Left ventricle myocardium inferior (tissue), 1 donor: ENCODE results near the gene CDIP1. TPM values are rescaled to one million over a fixed set of nuclear protein-coding genes. Genes with fewer than 3 reads are reported as not detected.

ENCODE experiments used
- DNase-seq: peaks from one replicate; pipeline ENCODE4 v3.0.0-alpha.2; 2020
- H3K27ac ChIP-seq: fragments of 200-600 bp; replicated peaks from 2 replicates; pipeline ENCODE4 v1.8.0; 2021
- H3K27me3 ChIP-seq: fragments of 200-600 bp; 2 replicates; pipeline ENCODE4 v1.8.0; 2021; ENCODE audit warnings: low read depth
- H3K36me3 ChIP-seq: fragments of 200-600 bp; 2 replicates; pipeline ENCODE4 v1.8.0; 2021
- H3K4me1 ChIP-seq: fragments of 200-600 bp; 2 replicates; pipeline ENCODE4 v1.8.0; 2021
- H3K4me3 ChIP-seq: fragments of 200-600 bp; 2 replicates; pipeline ENCODE4 v1.8.0; 2021; ENCODE audit warnings: mild to moderate bottlenecking, moderate library complexity
- H3K9me3 ChIP-seq: fragments of 200-600 bp; replicated peaks from 2 replicates; pipeline ENCODE4 v1.8.0; 2021
- CTCF ChIP-seq: fragments of 200-600 bp; IDR thresholded peaks from 2 replicates; pipeline ENCODE4 v1.8.0; 2021; ENCODE audit warnings: antibody characterized with exemption, mild to moderate bottlenecking, borderline replicate concordance
- intact Hi-C: fragments of 100-400 bp; cut with micrococcal nuclease; formaldehyde crosslinking; loops from one replicate; pipeline ENCODE4 v1.11.0; 2022
- total RNA-seq: library from RNA; stranded (reverse); fragmentation: NEBNext Ultra II Directional; extraction: Animal tissue kit (Norgen Biotek cat#: 25700); gene quantifications from one replicate; pipeline ENCODE4 v1.2.1, GENCODE V29; 2021
- donor health status: DM: no; HTN: yes; CAD: no; lungs with severe emphysema.

The CDIP1 gene
- total RNA-seq, 1 donor from 2014 or later: 48.5 TPM

- no peak overlapping the region for H3K27ac ChIP-seq
Observed at GRCh38 chr16:4495766-4496165, 42.8 kb downstream of the CDIP1 start.

GRCh38 chr16:4494746-4495490, 43.7 kb downstream of the CDIP1 start:
- no peaks in the 10 kb centered on the region for H3K27me3 ChIP-seq

More at GRCh38 chr16:4495766-4496165, 42.8 kb downstream of the CDIP1 start:
- Histone ChIP-seq H3K27me3 (no peaks in the 10 kb centered on the region), H3K4me3 (no peak overlapping the region), H3K4me1 (peaks cover 60% of the 10 kb centered on the region), H3K9me3 (no peaks in the 10 kb centered on the region), H3K36me3 (peaks cover 7% of the 10 kb centered on the region)
- no peak for DNase-seq
- intact Hi-C loops: loop anchor here (10.0 kb wide), 1 partner anchor 59 kb away; the partner anchor contains the start of gene C16orf96
- TF ChIP-seq CTCF: no peak

GRCh38 chr16:4491898-4492297, 46.7 kb downstream of the CDIP1 start:
- Histone ChIP-seq H3K27me3 (no peaks in the 10 kb centered on the region), H3K4me3 (no peak overlapping the region), H3K27ac (no peak overlapping the region), H3K9me3 (no peaks in the 10 kb centered on the region), H3K36me3 (peaks cover 17% of the 10 kb centered on the region), H3K4me1 (peaks cover 47% of the 10 kb centered on the region)
- DNase-seq: no peak
- intact Hi-C loops: loop anchor here (10.0 kb wide), 1 partner anchor 63 kb away; the partner anchor contains the start of gene C16orf96
- no peak for TF ChIP-seq CTCF

More at GRCh38 chr16:4494746-4495490, 43.7 kb downstream of the CDIP1 start:
- TF ChIP-seq CTCF: no peak
- Histone ChIP-seq H3K27ac (peak overlapping the region; percentile 20), H3K4me1 (peaks cover 51% of the 10 kb centered on the region), H3K36me3 (peaks cover 7% of the 10 kb centered on the region), H3K9me3 (no peaks in the 10 kb centered on the region), H3K4me3 (no peak overlapping the region)
- DNase-seq: no peak
- intact Hi-C loops: loop anchor here (10.0 kb wide), 1 partner anchor 60 kb away; the partner anchor contains the start of gene C16orf96

DNA sequence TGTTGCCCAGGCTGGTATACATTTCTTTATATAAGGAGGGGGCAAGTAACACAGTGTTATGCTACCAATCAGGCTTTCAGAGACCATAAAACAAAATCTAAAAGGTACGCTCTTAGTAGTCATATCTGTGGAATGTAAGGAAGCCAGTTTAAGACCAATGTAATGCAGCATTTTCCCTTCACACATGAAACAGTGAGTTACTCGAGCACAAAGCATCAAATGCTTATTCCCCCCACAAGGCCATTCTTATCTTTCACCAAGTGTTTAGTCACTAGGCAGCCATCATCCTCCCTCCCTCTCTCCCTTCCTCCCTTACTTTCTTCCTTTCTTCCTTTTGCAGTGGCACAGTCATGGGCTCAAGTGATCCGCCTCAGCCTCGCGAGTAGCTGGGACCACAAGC, 49.5 kb downstream of the CDIP1 start:
- Histone ChIP-seq H3K4me1 (peaks cover 50% of the 10 kb centered on the region), H3K9me3 (no peaks in the 10 kb centered on the region), H3K27me3 (no peaks in the 10 kb centered on the region), H3K4me3 (no peak overlapping the region), H3K36me3 (peaks cover 29% of the 10 kb centered on the region), H3K27ac (peak overlapping the region; percentile 91)
- TF ChIP-seq CTCF: no peak
- intact Hi-C loops: no loop called here
- DNase-seq: no peak

DNA sequence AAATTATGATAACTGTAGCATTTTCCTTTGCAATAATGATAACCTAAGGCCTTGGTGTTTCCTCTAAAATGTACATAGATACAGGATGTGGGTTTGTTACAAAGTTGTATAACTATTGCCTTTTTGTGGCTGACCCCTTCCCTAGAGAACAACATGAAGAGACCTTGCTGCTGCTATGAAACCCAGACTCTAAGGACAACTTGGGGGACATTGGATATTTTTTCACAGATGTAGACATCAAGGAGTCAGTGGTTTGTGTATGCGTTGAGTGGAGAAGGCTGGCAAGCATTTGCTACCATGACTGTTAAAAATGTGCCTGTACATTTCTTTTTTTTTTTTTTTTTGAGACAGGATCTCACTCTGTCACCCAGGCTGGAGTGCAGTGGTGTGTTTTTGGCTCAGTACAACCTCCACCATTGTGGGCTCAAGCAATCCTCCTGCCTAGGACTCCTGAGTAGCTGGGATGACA, 50.0 kb downstream of the CDIP1 start:
- H3K4me3 ChIP-seq: no peak overlapping the region
- peaks cover 34% of the 10 kb centered on the region for H3K36me3 ChIP-seq
- H3K27me3 ChIP-seq: no peaks in the 10 kb centered on the region
- peaks cover 50% of the 10 kb centered on the region for H3K4me1 ChIP-seq
- peak overlapping the region; percentile 91 for H3K27ac ChIP-seq
- no peak for DNase-seq
- intact Hi-C loops: no loop called here
- H3K9me3 ChIP-seq: no peaks in the 10 kb centered on the region
- no peak for TF ChIP-seq CTCF
